ENCODE measurements around the gene TNS2. TPM values are rescaled to one million over a fixed set of nuclear protein-coding genes. Genes with fewer than 3 reads are reported as not detected.

TNS2 gene
- total and polyA plus RNA-seq, 2 of the 13 experiments (the other 11 are each of a cell fraction or from before 2014, with no cell fraction given), result 8.9 to 20.4 TPM

- peak in 1 of 2 experiments; percentile 35; a peak in 1 of 4 replicates for TF ChIP-seq KLF16 (CRISPR knock-in tag; IDR thresholded peaks at IDR 0.05)
- peak; percentile 53; the same call in 1 of the 2 replicates for TF ChIP-seq ZNF737 (CRISPR knock-in tag; IDR thresholded peaks at IDR 0.05; ENCODE audit: borderline replicate concordance)
- TF ChIP-seq ZBTB7A (CRISPR knock-in tag; IDR thresholded peaks at IDR 0.05), result no peak
- no peak for TF ChIP-seq ZNF432 (CRISPR knock-in tag; IDR thresholded peaks at IDR 0.05; ENCODE audit: borderline replicate concordance)
- TF ChIP-seq EHMT2 (IDR thresholded peaks at IDR 0.05; ENCODE audit: borderline replicate concordance, low read depth, low read length), result no peak
- no peak; the same call in 1 of the 2 replicates for TF ChIP-seq GABPB1 (CRISPR knock-in tag; IDR thresholded peaks at IDR 0.05)
- TF ChIP-seq BORCS8-MEF2B (CRISPR knock-in tag; IDR thresholded peaks at IDR 0.05), result no peak
- TF ChIP-seq IKZF4 (CRISPR knock-in tag; IDR thresholded peaks at IDR 0.05; ENCODE audit: borderline replicate concordance, low read depth, not compliant biosample characterization), result no peak
- TF ChIP-seq ATF2 (CRISPR knock-in tag; IDR thresholded peaks at IDR 0.05), result no peak
- TF ChIP-seq KDM5B (CRISPR knock-in tag; IDR thresholded peaks at IDR 0.05; ENCODE audit: borderline replicate concordance), result no peak
- TF ChIP-seq, protein P1, sequence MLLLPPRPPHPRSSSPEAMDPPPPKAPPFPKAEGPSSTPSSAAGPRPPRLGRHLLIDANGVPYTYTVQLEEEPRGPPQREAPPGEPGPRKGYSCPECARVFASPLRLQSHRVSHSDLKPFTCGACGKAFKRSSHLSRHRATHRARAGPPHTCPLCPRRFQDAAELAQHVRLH (CRISPR knock-in tag; IDR thresholded peaks at IDR 0.05; ENCODE audit: borderline replicate concordance, low read depth), result no peak
- TF ChIP-seq ZKSCAN8 (CRISPR knock-in tag; IDR thresholded peaks at IDR 0.05; ENCODE audit: borderline replicate concordance), result no peak
- TF ChIP-seq ZSCAN21 (CRISPR knock-in tag; IDR thresholded peaks at IDR 0.05; ENCODE audit: borderline replicate concordance), result 0 out of 2 replicates have a peak, but pooled peaks have one; percentile 7
- TF ChIP-seq NR2C2 (CRISPR knock-in tag; IDR thresholded peaks at IDR 0.05; ENCODE audit: borderline replicate concordance), result no peak
- TF ChIP-seq, protein P2, sequence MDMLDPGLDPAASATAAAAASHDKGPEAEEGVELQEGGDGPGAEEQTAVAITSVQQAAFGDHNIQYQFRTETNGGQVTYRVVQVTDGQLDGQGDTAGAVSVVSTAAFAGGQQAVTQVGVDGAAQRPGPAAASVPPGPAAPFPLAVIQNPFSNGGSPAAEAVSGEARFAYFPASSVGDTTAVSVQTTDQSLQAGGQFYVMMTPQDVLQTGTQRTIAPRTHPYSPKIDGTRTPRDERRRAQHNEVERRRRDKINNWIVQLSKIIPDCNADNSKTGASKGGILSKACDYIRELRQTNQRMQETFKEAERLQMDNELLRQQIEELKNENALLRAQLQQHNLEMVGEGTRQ (IDR thresholded peaks at IDR 0.05; ENCODE audit: low read depth, low read length), result no peak
- TF ChIP-seq, protein P2 (CRISPR knock-in tag; IDR thresholded peaks at IDR 0.05; ENCODE audit: borderline replicate concordance), result no peak
- no peak for TF ChIP-seq NONO (IDR thresholded peaks at IDR 0.05)
- TF ChIP-seq NONO (CRISPR knock-in tag; conservative IDR thresholded peaks at IDR 0.05), result no peak
- TF ChIP-seq TOE1 (CRISPR knock-in tag; IDR thresholded peaks at IDR 0.05), result no peak
- TF ChIP-seq PLSCR1 (CRISPR knock-in tag; IDR thresholded peaks at IDR 0.05; ENCODE audit: borderline replicate concordance), result no peak
- no peak for TF ChIP-seq HDAC6 (IDR thresholded peaks at IDR 0.05; ENCODE audit: low read depth, low read length)
- TF ChIP-seq ZNF839 (CRISPR knock-in tag; IDR thresholded peaks at IDR 0.05; ENCODE audit: borderline replicate concordance), result no peak
- no peak for TF ChIP-seq SIN3A (IDR thresholded peaks at IDR 0.05; ENCODE audit: borderline replicate concordance, low read depth, low read length)
- no peak for TF ChIP-seq GZF1 (CRISPR knock-in tag; IDR thresholded peaks at IDR 0.05)
- TF ChIP-seq ETV6 (CRISPR knock-in tag; conservative IDR thresholded peaks at IDR 0.05), result no peak
These were observed 3.1 kb upstream of the TNS2 start (continued) for GRCh38 chr12:53046655-53047220.

Data from HepG2 (cell line).